ENCODE measurements around the gene ANKRD11.

Gene ANKRD11

GRCh38 chr16:89324056-89325010, 166.0 kb downstream of the ANKRD11 start:
- Histone ChIP-seq H3K79me2 (ENCODE audit: insufficient read depth, low read length) (peaks cover 96% of the 10 kb centered on the region), H3K9ac (ENCODE audit: low read length) (no peak overlapping the region), H3K4me3 (ENCODE audit: insufficient read depth, low read length, poor library complexity, severe bottlenecking) (no peak overlapping the region), H3K27ac (ENCODE audit: low read depth, low read length) (no peak overlapping the region), H3F3A (ENCODE audit: insufficient read depth) (no peaks in the 10 kb centered on the region), H3K9me2 (replicated peaks; ENCODE audit: insufficient read depth, low read length) (no peaks in the 10 kb centered on the region), H3K27me3 (ENCODE audit: low read length) (no peaks in the 10 kb centered on the region), H3K36me3 (ENCODE audit: low read length) (no peaks in the 10 kb centered on the region), H2AFZ (ENCODE audit: low read depth, low read length, severe bottlenecking) (no peak overlapping the region), H4K20me1 (ENCODE audit: low read depth, low read length) (peaks cover 12% of the 10 kb centered on the region), H3K4me2 (ENCODE audit: low read depth, low read length, poor library complexity, severe bottlenecking) (no peak overlapping the region), H3K9me3 (ENCODE audit: insufficient read depth, low read length) (no peaks in the 10 kb centered on the region)
- TF ChIP-seq EZH2phosphoT487 (conservative IDR thresholded peaks at IDR 0.05; ENCODE audit: low read length): no peak
- TF ChIP-seq CTCF (IDR thresholded peaks at IDR 0.05; ENCODE audit: insufficient read depth, low read length, poor library complexity, severe bottlenecking): no peak

DNA sequence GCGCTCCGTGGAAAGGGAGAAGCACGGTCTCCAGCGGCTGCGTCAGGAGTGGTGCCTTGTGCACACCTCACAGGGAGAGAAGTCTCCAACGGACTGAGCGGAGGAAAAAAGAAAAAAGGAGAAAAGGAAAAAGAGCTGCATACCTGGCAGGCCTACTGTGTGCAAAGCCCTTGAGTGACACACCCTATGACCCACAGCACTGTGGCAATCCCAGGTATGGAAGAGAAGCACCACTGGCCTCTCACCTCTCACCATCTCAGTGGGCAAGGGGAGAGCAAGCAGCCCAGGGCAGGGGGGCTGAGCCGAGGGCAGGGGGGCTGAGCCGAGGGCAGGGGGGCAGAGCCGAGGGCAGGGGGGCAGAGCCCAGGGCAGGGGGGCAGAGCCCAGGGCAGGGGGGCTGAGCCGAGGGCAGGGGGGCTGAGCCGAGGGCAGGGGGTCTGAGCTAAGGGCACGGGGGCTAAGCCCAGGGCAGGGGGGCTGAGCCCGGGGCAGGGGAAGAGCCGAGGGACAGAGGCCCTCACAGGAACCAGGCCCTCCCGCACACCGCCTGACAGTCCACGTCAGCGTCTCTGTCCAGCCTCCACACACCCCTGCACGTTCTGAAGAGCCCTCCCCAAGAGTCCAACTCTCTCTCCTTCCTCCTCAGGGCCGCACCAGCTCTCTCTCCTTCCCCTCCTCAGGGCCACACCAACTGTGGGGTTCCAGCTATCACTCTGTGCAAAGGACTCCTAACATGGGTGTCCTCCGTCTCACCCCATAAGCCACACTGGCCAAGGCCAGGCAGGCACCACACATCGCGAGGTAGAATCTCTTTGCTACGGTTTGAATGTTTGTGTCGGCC, 167.0 kb downstream of the ANKRD11 start:
- no peak overlapping the region for H3K4me2 ChIP-seq (ENCODE audit: low read depth, low read length, poor library complexity, severe bottlenecking)
- no peaks in the 10 kb centered on the region for H3K9me2 ChIP-seq (replicated peaks; ENCODE audit: insufficient read depth, low read length)
- H3K9me3 ChIP-seq (ENCODE audit: insufficient read depth, low read length): no peaks in the 10 kb centered on the region
- H3K9ac ChIP-seq (ENCODE audit: low read length): no peak overlapping the region
- H3K79me2 ChIP-seq (ENCODE audit: insufficient read depth, low read length): peaks cover 97% of the 10 kb centered on the region
- no peaks in the 10 kb centered on the region for H3F3A ChIP-seq (ENCODE audit: insufficient read depth)
- TF ChIP-seq CTCF (IDR thresholded peaks at IDR 0.05; ENCODE audit: insufficient read depth, low read length, poor library complexity, severe bottlenecking): no peak
- no peaks in the 10 kb centered on the region for H3K36me3 ChIP-seq (ENCODE audit: low read length)
- H3K4me3 ChIP-seq (ENCODE audit: insufficient read depth, low read length, poor library complexity, severe bottlenecking): no peak overlapping the region
- no peak overlapping the region for H2AFZ ChIP-seq (ENCODE audit: low read depth, low read length, severe bottlenecking)
- H3K27ac ChIP-seq (ENCODE audit: low read depth, low read length): no peak overlapping the region
- no peaks in the 10 kb centered on the region for H3K27me3 ChIP-seq (ENCODE audit: low read length)
- peaks cover 7% of the 10 kb centered on the region for H4K20me1 ChIP-seq (ENCODE audit: low read depth, low read length)

DNA sequence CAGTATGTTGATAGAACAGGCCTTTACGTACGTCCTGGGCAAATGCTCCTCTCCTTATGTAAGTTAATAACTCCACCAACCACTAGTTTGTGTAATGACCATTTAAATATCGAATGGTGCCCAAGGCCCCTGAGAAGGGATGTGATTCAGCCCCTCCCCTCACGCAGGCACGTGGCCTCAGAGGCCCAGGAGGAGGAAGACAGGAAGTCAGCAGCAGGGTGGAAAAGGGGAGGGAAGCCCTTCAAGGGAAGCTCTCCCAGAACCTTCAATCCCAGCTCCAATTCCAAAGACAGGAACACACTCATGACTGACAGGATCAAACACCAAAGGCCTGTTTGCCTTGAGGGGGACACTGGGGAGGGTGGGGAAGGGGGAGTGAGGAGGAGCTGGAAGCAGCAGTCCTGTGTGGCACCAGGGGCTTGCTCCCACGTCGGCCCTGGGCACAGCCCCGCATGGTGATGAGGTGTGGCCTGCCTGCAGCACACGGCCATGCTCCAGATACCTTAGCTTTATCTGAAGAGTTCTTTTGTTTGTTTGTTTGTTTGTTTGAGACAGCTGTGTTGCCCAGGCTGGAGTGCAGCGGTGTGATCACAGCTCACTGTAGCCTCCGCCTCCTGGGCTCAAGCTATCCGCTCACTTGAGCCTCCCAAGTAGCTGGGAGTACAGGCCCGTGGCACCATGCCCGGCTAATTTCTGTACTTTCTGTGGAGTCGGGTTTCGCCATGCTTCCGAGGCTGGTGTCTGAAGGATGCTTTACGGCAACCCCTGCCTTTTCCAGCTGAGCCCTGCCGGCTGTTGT, 167.8 kb downstream of the ANKRD11 start:
- H3K27ac ChIP-seq (ENCODE audit: low read depth, low read length): no peak overlapping the region

More for the DNA sequence above, 167.8 kb downstream of the ANKRD11 start:
- no peak for TF ChIP-seq EZH2phosphoT487 (conservative IDR thresholded peaks at IDR 0.05; ENCODE audit: low read length)
- TF ChIP-seq CTCF (IDR thresholded peaks at IDR 0.05; ENCODE audit: insufficient read depth, low read length, poor library complexity, severe bottlenecking): no peak
- Histone ChIP-seq H3K4me3 (ENCODE audit: insufficient read depth, low read length, poor library complexity, severe bottlenecking) (no peak overlapping the region), H3F3A (ENCODE audit: insufficient read depth) (no peaks in the 10 kb centered on the region), H3K27me3 (ENCODE audit: low read length) (no peaks in the 10 kb centered on the region), H3K9me3 (ENCODE audit: insufficient read depth, low read length) (no peaks in the 10 kb centered on the region), H3K36me3 (ENCODE audit: low read length) (no peaks in the 10 kb centered on the region), H3K79me2 (ENCODE audit: insufficient read depth, low read length) (peaks cover 95% of the 10 kb centered on the region), H3K9me2 (replicated peaks; ENCODE audit: insufficient read depth, low read length) (no peaks in the 10 kb centered on the region), H2AFZ (ENCODE audit: low read depth, low read length, severe bottlenecking) (no peak overlapping the region), H4K20me1 (ENCODE audit: low read depth, low read length) (peaks cover 2% of the 10 kb centered on the region), H3K9ac (ENCODE audit: low read length) (no peak overlapping the region), H3K4me2 (ENCODE audit: low read depth, low read length, poor library complexity, severe bottlenecking) (no peak overlapping the region)

All from SU-DHL-6 (cell line).